ENCODE data around the gene CPZ. TPM values are rescaled to one million over a fixed set of nuclear protein-coding genes. Genes with fewer than 3 reads are reported as not detected.

Gene CPZ
- total and polyA plus RNA-seq, 2 donors (not counting 1 experiment from before 2014, with no cell fraction given), result not detected

GRCh38 chr4:8595237-8596087, 2.9 kb downstream of the CPZ start:
- no peak for ATAC-seq (ENCODE audit: low read depth)
- no peaks in the 10 kb centered on the region for H3K4me1 Mint-ChIP-seq
- peaks cover 0 to 24% (median 1%) of the 10 kb centered on the region in 4 experiments for H3K27me3 ChIP-seq (replicated peaks in 1 of 4; ENCODE audit: control extremely low read depth in 1 of 4, control insufficient read depth in 3 of 4, insufficient read depth in 4 of 4, low read length in 3 of 4)

More at GRCh38 chr4:8595237-8596087, 2.9 kb downstream of the CPZ start:
- Mint-ChIP-seq H3K27ac (no peak overlapping the region), H3K4me3 (no peak overlapping the region), H3K9me3 (ENCODE audit: insufficient read depth) (no peaks in the 10 kb centered on the region), H3K27me3 (peaks cover 20% of the 10 kb centered on the region)
- no peaks in the 10 kb centered on the region for H3K4me1 ChIP-seq (ENCODE audit: control insufficient read depth in 2 of 2, insufficient read depth in 2 of 2, low read length in 2 of 2)
- no peak for TF ChIP-seq CTCF (IDR thresholded peaks at IDR 0.05)
- no peak for TF ChIP-seq EZH2 (IDR thresholded peaks at IDR 0.05; ENCODE audit: borderline replicate concordance, insufficient read depth, low read depth, low read length, poor library complexity, severe bottlenecking)
- no peaks in the 10 kb centered on the region for H3K79me2 ChIP-seq (ENCODE audit: control insufficient read depth, insufficient read depth, low read length)
- H3K9ac ChIP-seq (ENCODE audit: low read length), result no peak overlapping the region
- ChIA-PET POLR2A (no interaction called here), CTCF (no interaction called here)
- 78% methylated on average over 16 of the region's 16 CpGs for whole genome bisulfite sequencing (ENCODE audit: insufficient coverage)
- no peaks in the 10 kb centered on the region for H4K20me1 ChIP-seq (ENCODE audit: control insufficient read depth, insufficient read depth, low read length, poor library complexity, severe bottlenecking)
- no peak overlapping the region for H3K4me3 ChIP-seq (ENCODE audit: control extremely low read depth in 1 of 5, extremely low read depth in 1 of 5, insufficient read depth in 1 of 5, low read depth in 2 of 5, low read length in 4 of 5)
- H3K36me3 ChIP-seq (replicated peaks in 1 of 2; ENCODE audit: control extremely low read depth in 1 of 2, control insufficient read depth in 1 of 2, extremely low read depth in 1 of 2, insufficient read depth in 2 of 2, low read length in 1 of 2), result no peaks in the 10 kb centered on the region
- H3K9me3 ChIP-seq (ENCODE audit: control extremely low read depth in 1 of 3, control insufficient read depth in 2 of 3, insufficient read depth in 1 of 3, low read length in 2 of 3), result no peaks in the 10 kb centered on the region
- intact Hi-C loops (cut with micrococcal nuclease), result no loop called here
- DNase-seq, result no peak
- H3K27ac ChIP-seq (ENCODE audit: low read length in 2 of 2), result no peak overlapping the region
- no peak overlapping the region for H2AFZ ChIP-seq (ENCODE audit: insufficient read depth, low read depth, low read length, poor library complexity, severe bottlenecking)
- no peak overlapping the region for H3K4me2 ChIP-seq (replicated peaks; ENCODE audit: low read depth, low read length, poor library complexity, severe bottlenecking)
